Measurements from ENCODE around the gene CCT6A. TPM values are rescaled to one million over a fixed set of nuclear protein-coding genes. Genes with fewer than 3 reads are reported as not detected.

Gene CCT6A
- total RNA-seq: 136 and 155 TPM in 2 replicates

GRCh38 chr7:56051339-56052191, at the start of gene CCT6A, which contains the start of gene PSPH:
TSS of gene CCT6A (plus strand) at chr7:56051765. CDS start at chr7:56051849, 84 bp downstream.
TSS of gene PSPH (minus strand) at chr7:56051444. CDS start at chr7:56021212, 30,232 bp downstream.

GRCh38 chr7:56063882-56064625, 12.5 kb downstream of the CCT6A start, which contains the start of gene SUMF2:
TSS of gene SUMF2 (plus strand) at chr7:56064286. CDS start at chr7:56064312, 26 bp downstream.

DNA sequence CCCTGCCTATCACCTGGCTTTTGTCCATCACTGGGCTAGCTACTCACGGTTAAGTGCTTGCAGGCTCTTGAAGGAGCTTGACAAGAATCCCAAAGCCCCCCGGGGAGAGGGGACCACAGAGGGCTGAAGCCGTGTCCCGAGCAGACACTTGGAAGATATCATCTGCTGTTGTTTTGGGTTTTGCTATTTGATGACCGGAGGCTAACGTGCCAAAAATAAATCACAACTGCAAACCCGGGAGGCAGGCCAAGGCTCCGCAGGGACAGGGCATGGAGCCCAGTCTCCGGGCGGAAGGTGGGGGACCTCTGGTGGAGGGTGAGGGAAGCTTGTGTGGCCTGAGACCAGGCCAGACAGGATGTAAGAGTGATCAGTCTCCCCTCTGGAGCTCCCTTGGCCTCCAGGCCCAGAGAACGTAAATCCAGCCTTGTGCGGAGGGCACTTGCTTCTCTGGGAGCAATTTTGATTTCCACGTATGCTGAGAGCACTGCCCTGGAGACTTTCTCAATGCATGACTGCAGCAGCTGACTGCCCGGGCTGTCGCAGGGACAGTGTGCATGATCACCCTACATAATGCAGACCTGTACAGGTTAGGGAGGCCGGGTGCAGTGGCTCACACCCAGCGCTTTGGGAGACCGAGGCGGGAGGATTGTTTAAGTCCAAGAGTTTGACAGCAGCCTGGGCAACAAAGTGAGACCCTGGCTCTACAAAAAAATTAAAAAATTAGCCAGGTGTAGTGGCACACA, 41.4 kb downstream of the CCT6A start, which contains the start of gene PHKG1:
Gene PHKG1 (minus strand): TSS at position 164 of the 743 bp plus-strand sequence. CDS start 4,011 bp downstream, outside the sequence.

GRCh38 chr7:56106108-56107073, 54.8 kb downstream of the CCT6A start, which contains the start of gene CHCHD2:
TSS of gene CHCHD2 (minus strand) at chr7:56106476. CDS start at chr7:56106413, 63 bp downstream.

Small RNAs within 50 kb of the gene (small RNA-seq; reads per million reads assigned to genes)
- not detected for gene SNORA15
- gene SNORA22B: 0.31 reads per million

Other genes with a start within 250 kb of the CCT6A start
- gene SEPTIN14, start 189.0 kb upstream of the CCT6A start, total RNA-seq: not detected in 2 replicates
- gene ZNF713, start 164.3 kb upstream of the CCT6A start, total RNA-seq: 2.7 and 2.8 TPM in 2 replicates
- gene MRPS17, start 99.9 kb upstream of the CCT6A start, total RNA-seq: 10.9 and 11.5 TPM in 2 replicates
- gene NIPSNAP2, start 87.2 kb upstream of the CCT6A start, total RNA-seq: 49.2 and 65.5 TPM in 2 replicates
- 20.9 and 23.9 TPM in 2 replicates for gene PSPH, start 321 bp upstream of the CCT6A start, total RNA-seq
- 234 and 250 TPM in 2 replicates for gene SUMF2, start 12.5 kb downstream of the CCT6A start, total RNA-seq
- 3.7 and 4.6 TPM in 2 replicates for gene PHKG1, start 41.2 kb downstream of the CCT6A start, total RNA-seq
- 229 and 233 TPM in 2 replicates for gene CHCHD2, start 54.7 kb downstream of the CCT6A start, total RNA-seq
- gene NUPR2, start 64.7 kb downstream of the CCT6A start, total RNA-seq: not detected in 2 replicates

Measured in articular chondrocyte of knee joint (primary cell).